ENCODE measurements around the gene NBEA.

- TF ChIP-seq POLR2A (IDR thresholded peaks at IDR 0.05) = no peak
- TF ChIP-seq, protein P1, sequence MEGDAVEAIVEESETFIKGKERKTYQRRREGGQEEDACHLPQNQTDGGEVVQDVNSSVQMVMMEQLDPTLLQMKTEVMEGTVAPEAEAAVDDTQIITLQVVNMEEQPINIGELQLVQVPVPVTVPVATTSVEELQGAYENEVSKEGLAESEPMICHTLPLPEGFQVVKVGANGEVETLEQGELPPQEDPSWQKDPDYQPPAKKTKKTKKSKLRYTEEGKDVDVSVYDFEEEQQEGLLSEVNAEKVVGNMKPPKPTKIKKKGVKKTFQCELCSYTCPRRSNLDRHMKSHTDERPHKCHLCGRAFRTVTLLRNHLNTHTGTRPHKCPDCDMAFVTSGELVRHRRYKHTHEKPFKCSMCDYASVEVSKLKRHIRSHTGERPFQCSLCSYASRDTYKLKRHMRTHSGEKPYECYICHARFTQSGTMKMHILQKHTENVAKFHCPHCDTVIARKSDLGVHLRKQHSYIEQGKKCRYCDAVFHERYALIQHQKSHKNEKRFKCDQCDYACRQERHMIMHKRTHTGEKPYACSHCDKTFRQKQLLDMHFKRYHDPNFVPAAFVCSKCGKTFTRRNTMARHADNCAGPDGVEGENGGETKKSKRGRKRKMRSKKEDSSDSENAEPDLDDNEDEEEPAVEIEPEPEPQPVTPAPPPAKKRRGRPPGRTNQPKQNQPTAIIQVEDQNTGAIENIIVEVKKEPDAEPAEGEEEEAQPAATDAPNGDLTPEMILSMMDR (IDR thresholded peaks at IDR 0.05) = no peak
These were observed 656.2 kb downstream of the NBEA start for GRCh38 chr13:35598233-35598632.

Measured in breast epithelium (tissue), 3 donors.